PFSK-1 (cell line): Measurements from ENCODE around the gene SMAD1.
A peak's percentile ranks its signal among the peaks of the same experiment; 100 is the strongest.

Experiments
- FOXP2 ChIP-seq: optimal IDR thresholded peaks from 2 replicates; pipeline ENCODE3; 2011; ENCODE audit warnings: borderline replicate concordance, control low read depth, inconsistent platforms; ENCODE audit not compliant: insufficient read depth; ENCODE audit errors: extremely low read length, extremely low read depth
- POLR2AphosphoS5 ChIP-seq: IDR thresholded peaks from 2 replicates; pipeline ENCODE4 v1.6.1; 2012; ENCODE audit warnings: low read depth, mild to moderate bottlenecking, control low read depth, low read length, moderate library complexity
- REST ChIP-seq, 2 experiments: IDR thresholded peaks; 2 replicates each; pipeline versions ENCODE4 v1.6.1 to v1.8.0; 2011 to 2012; ENCODE audit warnings: low read depth in 2 of 2, low read length in 2 of 2, control low read depth in 1 of 2, inconsistent platforms in 1 of 2, mild to moderate bottlenecking in 1 of 2, moderate library complexity in 1 of 2; ENCODE audit not compliant: insufficient read depth in 1 of 2
- SIN3A ChIP-seq: IDR thresholded peaks from 2 replicates; pipeline ENCODE4 v1.6.1; 2012; ENCODE audit warnings: mild to moderate bottlenecking, low read length, moderate library complexity, borderline replicate concordance; ENCODE audit not compliant: insufficient read depth
- TAF1 ChIP-seq: IDR thresholded peaks from 2 replicates; pipeline ENCODE4 v1.6.1; 2012; ENCODE audit warnings: low read length, control low read depth, borderline replicate concordance; ENCODE audit not compliant: insufficient read depth

The SMAD1 gene

GRCh38 chr4:145481942-145482208 lies 222 bp downstream of the SMAD1 start:
- TF ChIP-seq REST (IDR thresholded peaks at IDR 0.05; ENCODE audit: insufficient read depth in 1 of 2, low read depth in 2 of 2, low read length in 2 of 2), result no peak
- no peak for TF ChIP-seq SIN3A
- TF ChIP-seq FOXP2, result no peak
- no peak; the same call in 1 of the 2 replicates for TF ChIP-seq POLR2AphosphoS5

GRCh38 chr4:145482209-145483037 lies 770 bp downstream of the SMAD1 start:
- TF ChIP-seq SIN3A (peak; percentile 39; the same call in 1 of the 2 replicates), FOXP2 (no peak)

GRCh38 chr4:145483514-145483913 lies 1.9 kb downstream of the SMAD1 start:
- TF ChIP-seq FOXP2 (no peak), SIN3A (no peak), REST (IDR thresholded peaks at IDR 0.05; ENCODE audit: insufficient read depth in 1 of 2, low read depth in 2 of 2, low read length in 2 of 2) (no peak)

DNA sequence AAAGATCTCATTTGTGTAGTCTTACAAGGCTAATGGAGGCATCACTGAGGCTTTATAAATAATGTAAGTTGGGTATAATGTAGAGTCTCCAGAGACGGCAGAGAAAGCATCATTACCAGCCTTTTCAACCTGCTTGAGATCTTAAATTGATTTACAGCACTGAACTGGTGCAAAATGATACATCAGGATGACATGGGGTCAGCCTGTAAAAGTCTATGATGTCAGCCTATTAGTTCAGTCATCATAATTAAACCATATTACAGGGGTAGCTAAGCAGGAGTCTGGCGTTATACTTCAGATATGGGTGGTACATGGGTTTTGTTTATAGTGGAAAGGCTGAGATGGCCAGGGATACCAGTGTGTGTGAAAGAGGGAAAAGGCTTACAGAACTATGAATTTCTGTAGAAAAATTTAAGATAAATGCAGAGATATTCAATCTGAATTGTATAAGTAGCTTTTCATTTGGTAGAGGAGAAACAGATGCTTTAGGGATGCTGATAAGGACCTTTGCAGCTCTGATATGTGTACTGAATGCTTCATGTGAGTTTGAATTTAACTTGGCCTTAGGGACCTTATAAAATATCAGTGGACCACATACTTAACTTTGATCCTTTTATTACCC lies 2.7 kb downstream of the SMAD1 start:
- TF ChIP-seq FOXP2, result no peak
- TF ChIP-seq SIN3A, result no peak
- TF ChIP-seq TAF1, result no peak
- TF ChIP-seq REST (IDR thresholded peaks at IDR 0.05; ENCODE audit: insufficient read depth in 1 of 2, low read depth in 2 of 2, low read length in 2 of 2), result no peak
- no peak for TF ChIP-seq POLR2AphosphoS5

DNA sequence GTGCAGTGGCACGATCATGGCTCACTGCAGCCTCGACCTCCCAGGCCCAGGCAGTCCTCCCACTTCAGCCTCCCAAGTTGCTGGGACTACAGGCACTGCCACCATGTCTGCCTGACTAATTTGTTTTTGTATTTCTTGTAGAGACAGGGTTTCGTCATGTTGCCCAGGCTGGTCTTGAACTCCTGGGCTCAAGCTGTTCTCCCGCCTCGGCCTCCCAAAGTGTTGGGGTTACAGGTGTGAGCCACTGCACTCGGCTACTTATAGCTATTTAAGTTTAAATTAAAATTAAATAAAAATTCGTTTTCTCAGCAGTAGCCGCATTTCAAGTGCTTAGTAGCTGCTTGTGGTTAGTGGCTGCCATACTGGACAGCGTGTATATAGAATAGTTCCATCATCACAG lies 3.5 kb downstream of the SMAD1 start:
- no peak for TF ChIP-seq TAF1
- no peak for TF ChIP-seq SIN3A
- no peak for TF ChIP-seq POLR2AphosphoS5
- no peak for TF ChIP-seq REST (IDR thresholded peaks at IDR 0.05; ENCODE audit: insufficient read depth in 1 of 2, low read depth in 2 of 2, low read length in 2 of 2)
- no peak for TF ChIP-seq FOXP2
